GM23248 (cell line): Measurements from ENCODE around the gene MTERF4.

Source experiments
- EZH2 ChIP-seq: fragments of 200-600 bp; sonication (generic); IDR thresholded peaks from 2 replicates; pipeline ENCODE4 v1.6.1; 2018; ENCODE audit warnings: antibody characterized with exemption, mild to moderate bottlenecking; ENCODE audit not compliant: insufficient read depth, poor library complexity, severe bottlenecking
- EZH2phosphoT487 ChIP-seq: fragments of 200-600 bp; sonication (generic); IDR thresholded peaks from 2 replicates; pipeline ENCODE4 v1.6.1; 2018; ENCODE audit warnings: antibody characterized with exemption, moderate library complexity, mild to moderate bottlenecking, low read depth; ENCODE audit not compliant: insufficient read depth

- TF ChIP-seq EZH2 = no peak
- no peak for TF ChIP-seq EZH2phosphoT487
Observed at GRCh38 chr2:241137276-241138190, 35.4 kb upstream of the MTERF4 start.
